Prostate gland (tissue), 2 donors: ENCODE data around the gene LDHAL6B.

ENCODE experiments used
- CTCF ChIP-seq, 4 experiments: fragments of 200-600 bp in 2 of 4; fragments of 450-650 bp in 2 of 4; sonication (generic) in 2 of 4; IDR thresholded peaks; 1 replicate in 3 of 4; 2 replicates in 1 of 4; pipeline ENCODE4 v1.5.1; 2016 to 2019; ENCODE audit warnings: antibody characterized with exemption in 4 of 4, mild to moderate bottlenecking in 2 of 4, moderate library complexity in 2 of 4
- POLR2A ChIP-seq: fragments of 450-650 bp; IDR thresholded peaks from one replicate; pipeline ENCODE4 v1.6.1; 2016; ENCODE audit warnings: antibody characterized with exemption, mild to moderate bottlenecking

GRCh38 chr15:59245559-59245958 lies 38.9 kb downstream of the LDHAL6B start:
- TF ChIP-seq POLR2A (no peak), CTCF (IDR thresholded peaks at IDR 0.05) (no peak)
